ENCODE results near the gene NPM1. TPM values are rescaled to one million over a fixed set of nuclear protein-coding genes. Genes with fewer than 3 reads are reported as not detected.

NPM1 gene
- total RNA-seq, 1 experiment from 2014 or later: 3,122 TPM

GRCh38 chr5:171400169-171400568, 12.5 kb downstream of the NPM1 start:
- DNase-seq: no peak
- H3K9ac ChIP-seq (ENCODE audit: extremely low read depth, insufficient read length, low read length): no peak overlapping the region
- no peak overlapping the region for H4K5ac ChIP-seq (ENCODE audit: insufficient read length, low read depth, low read length)
- H3K9me3 ChIP-seq (ENCODE audit: control insufficient read depth, low read depth, low read length): no peaks in the 10 kb centered on the region
- no peak overlapping the region for H3K4ac ChIP-seq (ENCODE audit: low read depth, low read length)
- H2BK20ac ChIP-seq (ENCODE audit: low read depth, low read length, poor library complexity, severe bottlenecking): no peak overlapping the region
- no peak overlapping the region for H2BK12ac ChIP-seq (ENCODE audit: insufficient read length, low read depth, low read length)
- Mint-ChIP-seq H3K4me3 (no peak overlapping the region), H3K27me3 (ENCODE audit: low read depth) (no peaks in the 10 kb centered on the region; the same call in 1 of the 2 replicates), H3K27ac (peak overlapping the region in 1 of 3 experiments; percentile 28; a peak in 1 of 7 replicates), H3K9me3 (peaks cover 0 to 6% of the 10 kb centered on the region in 2 experiments; a peak in 2 of 5 replicates), H3K36me3 (ENCODE audit: insufficient read depth in 1 of 3, low read depth in 3 of 3) (peaks cover 68 to 78% (median 76%) of the 10 kb centered on the region in 3 experiments), H3K4me1 (peaks cover 25 to 43% of the 10 kb centered on the region in 2 experiments)
- no peak overlapping the region for H3K4me2 ChIP-seq (ENCODE audit: insufficient read depth, insufficient read length, low read length)
- H3K18ac ChIP-seq (ENCODE audit: insufficient read length, low read depth, low read length): no peak overlapping the region
- H3T11ph ChIP-seq (ENCODE audit: low read length): no peak overlapping the region
- no peak overlapping the region for H3K14ac ChIP-seq (ENCODE audit: insufficient read depth, low read length)
- H4K91ac ChIP-seq (ENCODE audit: insufficient read length, low read depth, low read length): no peak overlapping the region
- no peak for TF ChIP-seq CTCF (conservative IDR thresholded peaks at IDR 0.05)
- no peak overlapping the region for H3K23ac ChIP-seq (ENCODE audit: insufficient read length, low read depth, low read length)
- H2AFZ ChIP-seq (ENCODE audit: low read length): no peak overlapping the region
- no peaks in the 10 kb centered on the region for H3K4me1 ChIP-seq (ENCODE audit: insufficient read depth, low read length)
- no peaks in the 10 kb centered on the region for H3K79me1 ChIP-seq (ENCODE audit: insufficient read depth, low read depth, low read length, poor library complexity, severe bottlenecking)
- no peaks in the 10 kb centered on the region for H4K20me1 ChIP-seq (ENCODE audit: control insufficient read depth, insufficient read depth, insufficient read length)
- H4K8ac ChIP-seq (replicated peaks; ENCODE audit: insufficient read length, low read depth, low read length): no peak overlapping the region
- no peak overlapping the region for H2BK5ac ChIP-seq (ENCODE audit: insufficient read length, low read length)
- no peak overlapping the region for H3K56ac ChIP-seq (ENCODE audit: insufficient read length, low read depth, low read length)
- WGBS (ENCODE audit: extremely low coverage, insufficient read length, low lambda C conversion rate): no CpG with 5 or more reads among the region's 7 CpGs
- H2AK5ac ChIP-seq (ENCODE audit: insufficient read length, low read length): no peak overlapping the region
- no peak overlapping the region for H2BK120ac ChIP-seq (ENCODE audit: low read depth, low read length, poor library complexity, severe bottlenecking)
- H2BK15ac ChIP-seq (ENCODE audit: low read depth, low read length): no peak overlapping the region
- no peak overlapping the region for H3K27ac ChIP-seq (ENCODE audit: insufficient read length, low read depth, low read length)
- peaks cover 62% of the 10 kb centered on the region; the same call in 1 of the 2 replicates for H3K79me2 ChIP-seq (ENCODE audit: insufficient read depth, low read length)
- no peaks in the 10 kb centered on the region for H3K27me3 ChIP-seq (ENCODE audit: insufficient read depth, low read length)
- no peaks in the 10 kb centered on the region for H3K23me2 ChIP-seq (ENCODE audit: insufficient read length, low read depth, low read length, poor library complexity, severe bottlenecking)
